GM12875 (cell line): ENCODE data around the gene KLHL3.

ENCODE experiments used
- H3K4me3 ChIP-seq: one replicate; pipeline ENCODE4 v1.5.1; 2011; ENCODE audit warnings: low read depth, low read length, control low read depth
- CTCF ChIP-seq: IDR thresholded peaks from 2 replicates; pipeline ENCODE4 v1.5.1; 2011; ENCODE audit warnings: low read depth, mild to moderate bottlenecking, control low read depth, inconsistent platforms, low read length, moderate library complexity, borderline replicate concordance; ENCODE audit not compliant: insufficient read depth

The KLHL3 gene

DNA sequence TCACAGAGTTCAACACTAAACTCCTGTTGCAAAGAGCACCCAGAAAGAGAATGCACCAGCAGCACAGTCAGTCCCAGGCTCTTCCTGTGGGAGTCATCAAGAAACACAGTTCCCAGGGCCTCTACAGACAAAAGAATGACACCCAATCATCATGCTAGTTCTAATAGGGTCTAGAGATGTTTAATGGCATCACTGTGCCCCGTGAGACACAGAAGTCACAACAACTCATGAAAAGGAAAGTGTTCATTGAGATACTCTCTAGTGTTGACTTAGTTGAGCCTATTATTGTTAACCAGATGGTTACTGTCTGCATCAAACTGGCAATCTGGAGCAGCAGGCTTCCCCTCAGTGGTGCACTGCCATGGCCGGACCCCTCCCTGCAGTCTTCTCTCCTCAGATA, 1.6 kb downstream of the KLHL3 start:
- TF ChIP-seq CTCF = no peak
- peak overlapping the region; percentile 75 for H3K4me3 ChIP-seq

DNA sequence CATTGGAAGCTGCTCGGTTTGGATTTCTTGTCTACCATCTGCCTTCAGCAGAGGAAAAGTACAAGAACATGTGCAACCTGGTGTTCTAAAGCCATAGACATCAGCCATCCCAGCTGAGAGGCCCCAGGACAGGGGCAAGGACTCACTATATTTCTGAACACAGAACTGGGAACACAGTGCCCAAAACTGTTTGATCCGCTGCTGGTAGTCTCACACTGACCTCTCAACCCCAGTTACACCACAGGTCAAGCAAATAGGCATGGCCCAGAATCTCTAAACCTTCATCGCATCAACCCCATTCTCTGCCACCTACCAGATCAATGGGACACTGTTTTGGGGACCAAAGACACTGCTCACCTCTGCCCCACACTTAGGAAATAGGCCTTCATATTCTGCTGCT, 2.0 kb downstream of the KLHL3 start:
- peak overlapping the region; percentile 75 for H3K4me3 ChIP-seq

DNA sequence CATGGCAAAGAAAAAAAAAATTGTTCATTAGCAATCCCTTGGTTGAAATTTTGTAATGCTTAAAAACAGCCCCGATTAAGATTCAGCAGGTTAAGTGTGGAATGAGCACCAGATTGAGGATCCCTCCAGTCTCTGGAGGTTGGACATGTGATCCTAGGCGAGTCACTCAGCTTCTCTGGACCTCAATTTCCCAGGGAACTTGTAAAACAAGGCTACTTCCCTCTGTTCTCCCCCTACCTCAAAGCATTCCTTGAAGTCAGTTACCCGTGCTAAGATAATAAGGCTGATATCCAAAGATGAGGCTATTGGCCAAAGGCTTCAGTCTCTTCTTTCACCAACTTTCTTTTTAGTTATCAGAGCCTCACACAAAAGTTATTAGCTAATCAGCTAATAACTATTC, 2.9 kb downstream of the KLHL3 start:
- no peak for TF ChIP-seq CTCF

More for the DNA sequence above, 2.0 kb downstream of the KLHL3 start:
- TF ChIP-seq CTCF = no peak

GRCh38 chr5:137731176-137731575, 4.7 kb downstream of the KLHL3 start:
- no peak for TF ChIP-seq CTCF
- no peak overlapping the region for H3K4me3 ChIP-seq

More for the DNA sequence above, 2.9 kb downstream of the KLHL3 start:
- no peak overlapping the region for H3K4me3 ChIP-seq

DNA sequence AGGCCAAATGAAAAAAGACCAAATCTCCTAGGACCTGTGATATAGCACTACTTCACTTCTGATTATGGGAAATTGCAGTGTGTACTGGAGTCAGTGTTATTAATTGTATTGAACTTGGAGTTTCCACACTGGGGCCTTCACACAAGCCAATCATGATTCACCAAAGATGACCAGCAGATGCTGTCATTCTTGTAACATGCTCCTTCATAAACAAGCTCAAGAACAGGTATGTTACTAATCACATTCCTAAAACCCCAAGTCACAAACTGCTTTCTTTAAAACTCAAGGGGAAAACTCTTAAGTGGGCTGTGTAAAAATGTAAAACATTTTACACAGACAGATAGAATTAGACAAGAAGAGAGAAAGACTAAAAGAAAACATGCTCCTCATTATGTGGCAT, 5.6 kb downstream of the KLHL3 start:
- no peak for TF ChIP-seq CTCF
- H3K4me3 ChIP-seq = no peak overlapping the region

DNA sequence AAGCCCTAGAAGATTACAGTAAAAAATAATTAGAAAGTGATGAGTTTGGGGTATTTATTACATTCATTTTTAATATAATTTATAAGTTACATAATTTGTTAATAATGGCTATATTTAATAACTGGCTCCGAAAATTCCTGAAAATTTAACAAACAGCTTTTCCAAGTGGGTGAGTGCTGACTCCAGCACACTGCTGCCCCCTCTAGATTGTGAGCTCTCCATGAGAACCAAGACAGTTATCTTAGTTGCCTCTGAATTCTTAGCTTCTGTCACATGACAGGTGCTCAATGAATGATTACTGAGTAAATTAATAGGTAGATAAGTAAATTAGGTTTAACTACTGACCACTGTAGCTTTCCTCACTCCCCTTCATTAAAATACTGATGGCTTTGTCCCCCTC, 7.8 kb downstream of the KLHL3 start:
- TF ChIP-seq CTCF = no peak
- H3K4me3 ChIP-seq = no peak overlapping the region

DNA sequence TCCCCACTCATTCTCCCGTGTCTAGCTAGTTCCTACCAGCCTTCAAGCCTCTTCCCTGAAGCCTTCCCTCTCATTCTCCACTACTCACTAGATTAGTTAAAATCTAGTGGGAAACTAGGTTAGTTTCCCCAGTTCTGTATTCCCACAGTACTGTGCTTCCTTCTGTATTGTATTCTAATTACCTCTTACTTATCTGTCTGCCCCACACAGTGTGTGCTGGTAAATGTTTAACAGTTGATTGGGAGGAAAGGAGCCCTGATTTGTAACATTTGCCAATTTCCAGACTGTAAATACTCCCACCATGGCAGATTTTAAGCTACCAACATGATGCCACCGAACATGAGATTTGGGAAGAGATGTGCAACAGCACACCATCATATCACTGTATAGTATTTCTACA, 8.3 kb downstream of the KLHL3 start:
- no peak overlapping the region for H3K4me3 ChIP-seq
- TF ChIP-seq CTCF = no peak
